NOMO-1 treated with dmso at 0.1 percent for 144 hours (cell line): ENCODE measurements around the gene MED27.

ENCODE experiments used
- DNase-seq: peaks from one replicate; lab custom pipeline; 2025; ENCODE audit not compliant: unreplicated experiment; lab: John Stamatoyannopoulos, UW

The MED27 gene

GRCh38 chr9:131976157-131977108, 103.2 kb downstream of the MED27 start:
- peak; percentile 40 for DNase-seq

GRCh38 chr9:131972889-131973288, 106.8 kb downstream of the MED27 start:
- no peak for DNase-seq

DNA sequence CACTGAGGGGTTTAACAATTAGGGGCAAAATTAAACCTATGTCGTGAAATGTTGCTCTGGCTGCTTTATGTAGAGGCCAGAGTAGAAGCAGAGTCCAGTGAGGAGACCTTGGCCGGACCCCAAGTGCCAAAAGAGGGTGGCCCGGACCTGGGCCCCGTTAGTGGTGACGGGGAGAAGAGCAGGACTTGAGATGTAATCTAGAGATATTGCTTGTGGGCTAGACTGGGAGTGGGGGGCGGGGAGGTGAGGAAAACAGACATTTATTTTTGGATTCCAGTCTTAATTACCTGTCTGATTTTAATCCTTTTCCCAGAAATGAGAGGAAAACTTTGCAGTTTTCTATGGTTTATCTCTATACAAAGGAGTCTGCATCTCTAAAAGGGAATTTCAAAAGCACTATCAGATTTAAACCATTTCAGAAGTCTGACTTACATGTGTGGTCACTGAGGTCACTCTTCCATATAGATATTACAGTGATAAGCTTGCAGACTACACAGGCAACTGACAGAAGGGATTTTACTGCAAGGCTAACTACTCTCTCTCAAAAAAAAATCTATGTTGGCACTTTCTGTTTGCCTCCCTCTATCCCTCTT, 108.1 kb downstream of the MED27 start:
- DNase-seq: no peak

DNA sequence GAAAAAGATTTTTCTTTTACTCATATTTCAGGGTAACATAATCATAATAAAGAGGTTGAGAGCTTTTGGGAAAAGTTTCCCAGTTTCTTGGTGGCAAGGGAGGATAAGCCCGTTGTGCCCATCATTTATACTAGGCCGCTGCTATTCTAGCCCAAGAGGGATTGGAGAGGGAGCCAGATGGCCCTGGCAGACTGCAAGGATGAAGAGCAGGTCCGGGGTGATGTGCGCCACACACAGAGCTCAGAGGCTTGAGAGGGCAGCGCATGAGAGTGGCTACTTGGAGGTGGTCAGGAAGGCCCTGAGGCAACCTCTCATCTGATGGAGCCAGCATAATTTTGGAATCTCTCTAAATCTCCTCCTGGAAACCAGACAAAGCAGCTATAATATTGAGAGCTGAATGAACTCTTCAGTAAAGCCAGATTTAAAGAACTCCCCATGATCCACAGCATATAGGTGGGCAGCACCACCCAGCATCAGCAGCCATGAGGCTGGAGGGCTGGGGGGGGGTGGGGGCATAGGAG, 110.1 kb downstream of the MED27 start:
- DNase-seq: no peak

DNA sequence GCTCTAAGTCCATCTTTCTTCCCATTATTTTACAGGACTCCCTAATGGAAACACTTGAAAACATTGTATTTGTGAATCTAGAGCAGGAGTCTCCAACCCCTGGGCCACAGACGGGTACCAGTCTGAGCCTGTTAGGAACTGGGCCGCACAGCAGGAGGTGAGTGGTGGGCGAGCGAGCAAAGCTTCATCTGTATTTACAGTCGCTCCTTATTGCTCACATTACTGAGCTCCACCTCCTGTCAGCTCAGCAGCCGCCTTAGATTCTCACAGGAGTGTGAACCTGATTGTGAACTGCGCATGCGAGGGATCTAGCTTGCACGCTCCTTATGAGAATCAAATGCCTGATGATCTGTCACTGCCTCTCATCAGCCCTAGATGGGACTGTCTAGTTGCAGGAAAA, 111.0 kb downstream of the MED27 start:
- DNase-seq: no peak

GRCh38 chr9:131965841-131966240, 113.8 kb downstream of the MED27 start:
- no peak for DNase-seq

DNA sequence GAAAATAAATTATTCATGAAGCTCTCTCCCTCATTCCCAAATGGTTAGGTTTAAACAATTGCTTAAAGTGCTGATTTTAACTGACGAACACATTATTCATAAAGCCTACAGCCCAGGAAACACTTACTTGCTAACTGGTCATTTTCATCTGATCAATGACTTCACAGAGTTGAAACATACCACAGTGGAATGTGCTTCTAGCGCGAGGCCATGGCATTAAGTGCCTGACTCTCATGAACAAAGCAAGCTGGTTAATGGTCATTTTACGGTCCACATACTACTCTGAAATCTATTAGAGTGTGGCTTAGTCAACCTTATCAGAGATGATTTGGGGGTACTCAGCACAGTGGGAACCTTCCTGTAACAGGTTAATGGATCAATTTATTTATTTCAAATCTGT, 114.6 kb downstream of the MED27 start:
- no peak for DNase-seq

- no peak for DNase-seq
Measured at GRCh38 chr9:131963072-131964030, 116.3 kb downstream of the MED27 start.

DNA sequence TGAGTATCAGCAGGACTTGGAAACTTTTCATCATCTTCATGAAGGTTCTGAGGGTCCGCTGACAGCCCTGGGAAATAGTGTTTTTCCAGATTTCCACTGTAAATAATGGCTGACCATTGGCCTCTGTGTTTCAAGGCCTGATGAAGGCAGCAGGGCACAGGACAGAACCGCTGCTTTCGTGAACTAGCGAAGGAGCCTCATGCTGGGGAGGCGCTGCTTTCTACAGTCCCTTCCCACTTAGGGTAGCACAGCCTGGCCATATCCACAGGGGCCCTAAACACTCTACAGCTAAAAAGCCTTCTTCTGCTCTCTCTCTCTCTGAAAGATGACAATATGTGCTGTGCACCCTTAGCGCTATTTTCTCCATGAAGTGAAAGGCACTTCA, 118.2 kb downstream of the MED27 start:
- no peak for DNase-seq

- DNase-seq: no peak
Measured at GRCh38 chr9:131960851-131961495, 118.7 kb downstream of the MED27 start.

DNA sequence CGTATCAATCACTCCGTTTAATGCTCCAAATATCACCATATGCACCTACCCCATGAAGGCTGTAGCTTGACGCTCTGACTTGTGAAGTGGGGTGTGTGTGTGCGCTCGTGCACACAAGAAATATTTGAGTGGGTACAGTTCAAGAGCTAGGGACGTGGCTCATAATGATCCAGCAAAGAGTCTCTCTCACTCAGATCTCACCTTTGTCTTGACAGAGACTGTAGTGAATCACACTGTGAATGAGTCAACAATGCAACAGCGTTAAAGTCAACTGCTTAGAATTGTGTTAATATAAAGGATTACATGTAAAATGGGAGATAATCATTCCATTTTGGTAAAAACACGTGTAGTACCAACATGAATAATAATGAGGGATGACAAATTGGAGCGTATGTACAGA, 119.4 kb downstream of the MED27 start:
- no peak for DNase-seq

- no peak for DNase-seq
Measured at GRCh38 chr9:131959887-131960286, 119.8 kb downstream of the MED27 start.

GRCh38 chr9:131959056-131959455, 120.6 kb downstream of the MED27 start:
- DNase-seq: no peak

- no peak for DNase-seq
Measured at GRCh38 chr9:131954299-131954698, 125.4 kb downstream of the MED27 start.

DNA sequence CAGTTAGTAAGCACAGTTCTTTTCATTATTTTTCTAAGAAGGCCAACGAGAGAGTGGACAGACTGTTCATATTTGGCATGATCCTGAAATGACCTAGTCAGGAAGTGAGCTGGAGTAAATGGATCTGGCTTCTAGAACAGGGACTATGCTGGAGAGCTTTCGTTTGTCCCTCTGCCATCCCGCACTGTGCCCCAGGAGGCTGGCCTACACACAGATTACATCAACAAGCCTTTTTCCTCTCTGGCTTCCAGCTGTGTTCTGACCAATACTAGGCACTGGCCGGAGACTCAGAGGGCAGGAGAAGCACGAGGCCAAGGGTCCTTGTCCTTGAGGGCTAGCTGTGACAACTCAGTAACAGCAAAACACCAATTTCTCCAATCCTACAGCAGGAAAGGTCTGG, 127.8 kb downstream of the MED27 start:
- DNase-seq: no peak

DNA sequence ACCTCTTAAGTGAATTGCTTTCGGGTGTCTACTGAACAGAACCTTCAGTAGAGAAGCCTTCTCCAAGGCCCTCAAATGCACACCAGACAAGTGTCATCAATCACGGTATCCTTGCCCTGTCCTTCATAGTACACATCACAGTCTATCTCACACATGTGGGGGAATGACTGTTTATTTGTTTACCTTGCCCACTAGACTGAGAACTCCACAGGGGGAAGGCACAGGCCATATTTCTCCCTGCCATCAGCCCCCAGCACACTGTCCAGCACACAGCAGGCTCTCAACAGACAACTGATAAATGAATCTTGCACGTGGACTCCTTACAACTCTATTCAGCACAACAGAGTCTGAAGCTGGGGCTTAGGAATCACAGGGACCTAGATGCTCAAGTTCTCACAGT, 128.5 kb downstream of the MED27 start:
- DNase-seq: no peak

GRCh38 chr9:131950487-131950886, 129.2 kb downstream of the MED27 start:
- no peak for DNase-seq

- DNase-seq: peak; percentile 9
Measured at GRCh38 chr9:131946180-131946579, 133.5 kb downstream of the MED27 start.

DNA sequence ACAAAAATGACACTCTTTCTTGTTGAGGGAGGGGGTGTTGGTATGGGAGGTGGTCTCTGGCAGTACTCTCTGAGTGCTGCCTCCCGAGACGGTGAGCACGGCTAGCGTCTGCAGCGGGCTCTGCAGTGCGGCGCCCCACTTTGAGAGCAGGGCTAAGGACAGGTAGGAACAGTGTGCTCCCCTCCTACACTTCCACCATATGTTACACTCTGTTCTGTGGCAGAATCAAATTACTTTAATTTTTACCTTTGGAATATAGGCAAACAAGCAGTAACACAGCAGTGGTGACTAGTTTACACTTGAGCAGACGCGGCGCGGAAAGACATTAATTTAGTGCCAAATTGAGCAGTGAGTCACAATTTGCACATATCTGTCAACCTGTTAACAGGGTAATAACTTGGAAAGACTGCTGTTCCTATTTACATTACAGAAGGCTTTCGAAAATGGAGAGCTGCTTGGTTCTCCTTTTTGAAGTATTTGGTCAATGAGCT, 136.3 kb downstream of the MED27 start:
- DNase-seq: no peak

DNA sequence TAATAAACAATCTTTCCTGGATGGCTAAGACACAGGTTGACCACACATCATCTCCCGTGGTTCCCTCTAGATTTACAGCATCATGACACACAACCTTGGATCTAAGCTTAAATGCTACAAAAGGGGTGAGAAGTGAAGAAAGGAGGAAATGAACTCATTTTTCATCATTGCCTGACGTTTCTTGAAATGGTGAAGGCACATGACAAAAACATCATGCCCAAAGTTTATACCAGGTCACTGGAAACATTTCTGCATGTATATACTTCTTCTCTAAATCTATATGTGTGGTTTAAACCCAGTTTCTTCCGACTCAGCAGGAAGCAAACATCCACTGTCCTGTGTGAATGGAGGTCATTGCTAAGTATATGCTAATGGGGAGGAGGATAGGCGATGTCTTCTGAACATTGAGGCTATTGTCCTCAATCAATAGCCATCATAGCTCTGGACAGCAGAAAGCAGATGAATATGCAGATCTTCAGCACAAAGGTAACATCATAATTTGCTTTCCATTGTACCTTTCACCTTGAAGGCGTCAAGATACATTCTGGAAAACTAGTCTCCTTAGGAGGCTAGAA, 137.4 kb downstream of the MED27 start:
- DNase-seq: no peak
